Brain microvascular endothelial cell (primary cell): ENCODE results near the gene AGBL4.

ENCODE experiments used
- DNase-seq: peaks from one replicate; pipeline ENCODE4 v3.0.0-alpha.2; 2020
- H3K27ac ChIP-seq: fragments of 250-450 bp; sonication (Bioruptor Pico); 2 replicates; pipeline ENCODE4 v1.5.1; 2020; ENCODE audit warnings: mild to moderate bottlenecking, moderate library complexity
- H3K27me3 ChIP-seq: fragments of 250-450 bp; sonication (Bioruptor Pico); replicated peaks from 2 replicates; pipeline ENCODE4 v1.5.1; 2020; ENCODE audit warnings: mild to moderate bottlenecking
- H3K36me3 ChIP-seq: fragments of 250-450 bp; sonication (Bioruptor Pico); replicated peaks from 2 replicates; pipeline ENCODE4 v1.5.1; 2020; ENCODE audit warnings: mild to moderate bottlenecking
- H3K4me3 ChIP-seq: 2 replicates; pipeline ENCODE4 v1.5.1; 2011; ENCODE audit warnings: low read depth, mild to moderate bottlenecking, control low read depth, low read length, moderate library complexity
- in situ Hi-C: cut with HindIII; loops from 2 replicates; pipeline ENCODE4 v1.10.0; 2017; ENCODE audit warnings: low sequenced_read_pairs, low pct_ligation_motif_present
- TF ChIP-seq, protein P1 (sequence below): IDR thresholded peaks from 2 replicates; pipeline ENCODE4 v1.5.1; 2011; ENCODE audit warnings: low read depth, mild to moderate bottlenecking, moderate library complexity, low read length, control low read depth, inconsistent platforms; ENCODE audit errors: missing control alignments

Gene AGBL4

DNA sequence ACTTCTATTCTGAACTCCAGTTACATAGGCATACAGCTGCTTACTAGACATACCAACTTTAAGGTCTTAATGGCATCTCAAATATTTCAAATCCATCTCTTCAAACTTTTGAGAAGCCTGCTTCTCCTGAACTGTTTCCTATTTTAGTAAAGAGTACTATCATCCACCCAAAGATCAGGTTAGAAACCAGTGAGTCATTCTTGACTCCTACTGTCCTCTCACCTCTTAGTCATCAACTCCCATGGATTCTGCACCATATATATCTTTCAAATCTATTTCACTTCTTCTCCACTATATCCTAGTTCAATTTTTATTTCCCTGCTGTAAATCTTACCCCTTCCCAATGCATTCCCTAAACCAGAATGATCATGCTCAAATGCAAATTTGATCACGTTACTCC is 1228.9 kb downstream of the AGBL4 start:
- no peak for DNase-seq
- Histone ChIP-seq H3K4me3 (no peak overlapping the region), H3K27ac (no peak overlapping the region), H3K36me3 (no peaks in the 10 kb centered on the region), H3K27me3 (no peaks in the 10 kb centered on the region)
- TF ChIP-seq, protein P1, sequence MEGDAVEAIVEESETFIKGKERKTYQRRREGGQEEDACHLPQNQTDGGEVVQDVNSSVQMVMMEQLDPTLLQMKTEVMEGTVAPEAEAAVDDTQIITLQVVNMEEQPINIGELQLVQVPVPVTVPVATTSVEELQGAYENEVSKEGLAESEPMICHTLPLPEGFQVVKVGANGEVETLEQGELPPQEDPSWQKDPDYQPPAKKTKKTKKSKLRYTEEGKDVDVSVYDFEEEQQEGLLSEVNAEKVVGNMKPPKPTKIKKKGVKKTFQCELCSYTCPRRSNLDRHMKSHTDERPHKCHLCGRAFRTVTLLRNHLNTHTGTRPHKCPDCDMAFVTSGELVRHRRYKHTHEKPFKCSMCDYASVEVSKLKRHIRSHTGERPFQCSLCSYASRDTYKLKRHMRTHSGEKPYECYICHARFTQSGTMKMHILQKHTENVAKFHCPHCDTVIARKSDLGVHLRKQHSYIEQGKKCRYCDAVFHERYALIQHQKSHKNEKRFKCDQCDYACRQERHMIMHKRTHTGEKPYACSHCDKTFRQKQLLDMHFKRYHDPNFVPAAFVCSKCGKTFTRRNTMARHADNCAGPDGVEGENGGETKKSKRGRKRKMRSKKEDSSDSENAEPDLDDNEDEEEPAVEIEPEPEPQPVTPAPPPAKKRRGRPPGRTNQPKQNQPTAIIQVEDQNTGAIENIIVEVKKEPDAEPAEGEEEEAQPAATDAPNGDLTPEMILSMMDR = no peak
- in situ Hi-C loops = no loop called here

DNA sequence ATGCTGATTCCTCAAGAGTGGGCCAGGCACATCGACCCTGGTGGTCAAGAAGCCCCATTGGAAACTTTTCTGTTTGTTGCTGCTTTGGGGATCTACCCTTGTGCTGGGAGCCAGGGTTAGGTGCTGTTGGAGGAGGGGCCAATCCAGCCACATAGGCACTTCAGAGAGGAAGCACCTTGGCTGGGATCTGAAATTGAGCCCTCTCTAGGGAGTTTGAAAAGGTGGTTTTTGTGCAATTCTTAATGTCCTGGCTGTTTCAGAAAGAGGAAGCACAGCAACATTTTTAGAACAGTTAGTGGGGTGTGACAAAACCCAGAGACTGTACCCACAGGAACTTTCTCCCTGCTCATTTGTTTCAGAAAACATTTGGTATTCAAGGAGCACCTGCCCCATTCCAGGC is 1229.9 kb downstream of the AGBL4 start:
- H3K4me3 ChIP-seq = no peak overlapping the region
- TF ChIP-seq, protein P1 = no peak
- H3K27me3 ChIP-seq = no peaks in the 10 kb centered on the region
- H3K27ac ChIP-seq = no peak overlapping the region
- no peak for DNase-seq
- in situ Hi-C loops = no loop called here
- H3K36me3 ChIP-seq = no peaks in the 10 kb centered on the region

DNA sequence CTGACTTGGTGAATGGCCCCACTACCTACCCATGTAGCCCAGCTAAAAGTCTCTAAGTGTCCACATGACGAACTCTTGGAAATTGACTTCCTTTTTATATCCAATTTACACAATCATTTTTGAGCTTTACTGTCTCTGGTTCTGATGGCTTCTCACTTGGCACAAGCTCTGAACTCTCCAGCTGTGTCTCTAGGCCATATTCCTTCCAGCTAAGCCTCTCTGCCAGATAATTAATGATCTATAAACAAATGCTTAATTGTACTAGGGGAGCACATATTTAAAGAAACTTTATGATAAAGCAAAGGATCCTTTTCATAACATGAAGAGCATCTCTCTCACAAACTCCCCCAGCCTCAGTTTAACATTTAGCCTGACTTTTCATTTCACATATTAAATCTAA is 1230.8 kb downstream of the AGBL4 start:
- DNase-seq = no peak
- in situ Hi-C loops = no loop called here
- Histone ChIP-seq H3K27me3 (no peaks in the 10 kb centered on the region), H3K27ac (no peak overlapping the region), H3K4me3 (no peak overlapping the region), H3K36me3 (no peaks in the 10 kb centered on the region)
- TF ChIP-seq, protein P1 = no peak

DNA sequence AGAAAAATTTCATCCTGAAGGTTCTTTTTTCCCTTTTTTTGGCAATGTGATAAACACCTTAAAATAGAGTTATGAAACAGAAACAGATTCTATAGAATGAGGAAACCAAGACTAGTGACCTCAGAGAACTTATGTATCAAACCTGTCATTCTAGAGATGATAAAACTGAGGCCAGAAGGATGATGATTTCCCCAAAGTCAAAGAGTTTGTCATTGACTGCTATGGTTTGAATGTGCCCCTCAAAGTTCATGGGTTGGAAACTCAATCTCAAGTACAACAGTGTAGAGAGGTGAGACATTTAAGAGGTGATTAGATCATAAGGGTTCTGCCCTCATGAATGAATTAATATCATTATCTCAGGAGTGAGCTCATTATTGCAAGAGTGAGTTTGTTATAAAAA is 1233.4 kb downstream of the AGBL4 start:
- TF ChIP-seq, protein P1 = no peak
- Histone ChIP-seq H3K27me3 (no peaks in the 10 kb centered on the region), H3K36me3 (no peaks in the 10 kb centered on the region), H3K27ac (no peak overlapping the region), H3K4me3 (no peak overlapping the region)
- in situ Hi-C loops = no loop called here
- no peak for DNase-seq

DNA sequence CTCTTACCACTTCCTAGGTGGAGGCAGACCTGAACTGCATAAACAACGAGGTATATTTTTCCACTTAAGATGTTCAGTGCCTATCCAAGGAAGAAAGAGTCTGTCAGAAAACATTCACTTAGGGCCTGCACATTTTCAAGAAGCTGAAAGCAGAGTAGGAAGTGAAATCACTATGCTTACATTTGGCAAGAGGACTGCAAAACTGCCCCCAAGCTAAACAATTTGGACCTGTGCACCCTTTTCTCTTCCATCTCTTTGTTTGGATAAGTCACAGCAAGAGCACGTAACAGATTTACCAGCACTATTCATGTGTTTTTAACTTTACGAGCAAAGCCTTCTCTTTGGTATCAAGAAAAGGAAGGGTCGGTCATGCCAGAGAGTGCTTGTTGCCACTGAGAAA is 1233.9 kb downstream of the AGBL4 start:
- no peaks in the 10 kb centered on the region for H3K36me3 ChIP-seq
- DNase-seq = no peak
- TF ChIP-seq, protein P1 = no peak
- no peak overlapping the region for H3K27ac ChIP-seq
- in situ Hi-C loops = no loop called here
- no peaks in the 10 kb centered on the region for H3K27me3 ChIP-seq
- no peak overlapping the region for H3K4me3 ChIP-seq

DNA sequence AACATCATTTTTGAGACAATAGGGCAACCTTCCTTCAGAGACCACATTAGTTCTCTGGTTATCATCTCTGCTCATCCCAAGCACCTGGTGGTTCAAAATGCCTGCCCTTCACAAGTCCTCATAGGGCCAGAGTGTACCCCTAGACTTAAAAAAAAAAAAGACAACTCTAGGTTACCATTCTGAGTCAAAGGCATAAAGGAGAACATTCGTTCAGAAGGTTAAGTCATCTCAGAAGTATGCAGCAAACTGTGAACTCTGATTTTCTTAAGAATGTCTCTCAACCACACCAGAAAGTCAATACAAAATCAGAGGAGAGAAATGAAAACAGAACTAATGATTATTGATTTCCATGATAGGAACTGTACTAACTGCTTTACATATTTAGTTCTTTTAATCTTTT is 1237.9 kb downstream of the AGBL4 start:
- Histone ChIP-seq H3K27ac (no peak overlapping the region), H3K4me3 (no peak overlapping the region), H3K27me3 (no peaks in the 10 kb centered on the region), H3K36me3 (no peaks in the 10 kb centered on the region)
- TF ChIP-seq, protein P1 = no peak
- no peak for DNase-seq
- in situ Hi-C loops = no loop called here
